Measurements from ENCODE around the gene SLC25A22.

GRCh38 chr11:742571-743201, 55.4 kb downstream of the SLC25A22 start:
- no peak for TF ChIP-seq CTCF (IDR thresholded peaks at IDR 0.05)
- no peak for TF ChIP-seq POLR2AphosphoS5 (IDR thresholded peaks at IDR 0.05)
- TF ChIP-seq POLR2A (IDR thresholded peaks at IDR 0.05), result no peak
- TF ChIP-seq EP300 (IDR thresholded peaks at IDR 0.05), result no peak
